Activated CD4-positive, alpha-beta T cell treated with anti-CD3 and anti-CD28 coated beads for 48 hours (primary cell): ENCODE data around the gene PGAP2.
"Not testable (repeated sequence)": the region's sequence is repeated elsewhere in the genome, so short reads cannot be mapped to it uniquely, and the experiment has no call there.

Experiments
- DNase-seq: peaks from one replicate; pipeline ENCODE4 v3.0.0-alpha.2; 2020

Gene PGAP2

DNA sequence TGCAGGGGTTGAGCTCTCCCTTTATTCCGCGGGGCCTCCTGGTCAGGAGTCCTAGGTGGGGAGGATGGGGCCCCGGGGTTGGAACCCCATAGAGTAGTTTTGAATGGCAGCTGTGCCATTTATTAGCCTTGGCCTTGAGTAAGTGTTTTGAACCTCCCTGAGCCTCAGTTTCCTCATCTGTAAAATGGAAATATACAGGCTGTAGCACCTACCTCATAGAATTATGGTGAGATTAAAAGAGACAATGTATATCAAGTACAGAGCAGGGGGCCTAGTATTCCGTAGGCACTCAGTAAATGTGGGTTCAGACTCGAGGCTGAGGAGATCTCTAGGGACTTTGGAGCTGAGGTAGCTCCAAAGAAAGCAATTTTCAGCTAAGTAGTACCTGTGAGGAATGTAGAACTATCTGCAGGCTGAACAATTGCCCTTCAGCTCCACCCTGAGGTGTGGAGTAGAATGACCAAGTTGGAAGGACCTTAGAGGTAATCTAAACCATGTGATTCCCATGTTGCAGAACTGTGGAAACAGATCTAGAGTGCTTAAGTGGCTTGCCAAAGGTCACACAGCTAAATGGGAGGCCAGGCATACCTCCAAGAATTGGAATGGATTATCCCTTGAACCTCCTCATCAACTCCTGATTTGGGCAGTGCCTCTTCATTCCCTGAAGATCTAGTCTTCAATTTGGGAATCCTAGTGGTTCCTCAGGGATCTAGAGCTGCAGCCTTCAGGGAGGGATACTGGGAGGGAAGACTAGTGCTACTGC is 682 bp downstream of the PGAP2 start:
- peak; percentile 59 for DNase-seq

DNA sequence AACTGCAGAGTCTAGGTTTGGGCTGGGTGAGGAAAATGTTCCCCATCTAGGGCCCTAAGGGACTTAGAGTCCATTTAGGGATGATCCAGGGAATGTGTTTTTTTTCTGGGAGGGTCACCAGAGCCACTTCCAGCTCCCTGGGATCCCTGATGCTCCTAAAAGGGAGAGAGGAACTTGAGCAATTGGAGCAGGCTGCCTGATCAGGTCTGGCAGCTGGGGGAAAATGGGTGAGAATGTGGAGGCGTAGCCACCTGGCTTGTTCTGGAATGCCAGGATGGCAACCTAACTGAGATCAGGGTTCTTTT is 1.2 kb downstream of the PGAP2 start:
- no peak for DNase-seq

DNA sequence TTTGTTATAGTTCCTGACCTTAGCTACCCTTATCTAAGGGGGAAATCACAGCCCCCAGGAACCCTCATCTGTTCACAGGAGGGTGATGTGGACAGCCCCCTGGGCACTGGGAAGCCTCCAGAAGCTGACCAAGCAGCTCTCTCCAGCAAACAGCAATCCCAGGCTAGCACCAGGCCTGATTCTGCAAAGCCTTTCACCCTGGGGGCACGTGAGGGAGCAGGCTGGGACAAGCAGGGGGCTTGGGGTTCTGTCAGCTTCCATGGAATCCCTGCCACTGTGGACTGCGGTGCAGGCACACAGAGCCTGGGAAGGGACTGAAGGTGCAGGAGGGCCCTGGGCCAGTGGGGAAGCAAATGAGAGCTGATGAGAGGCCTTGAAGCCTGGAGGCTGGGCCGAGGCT is 2.1 kb downstream of the PGAP2 start:
- DNase-seq: no peak

DNA sequence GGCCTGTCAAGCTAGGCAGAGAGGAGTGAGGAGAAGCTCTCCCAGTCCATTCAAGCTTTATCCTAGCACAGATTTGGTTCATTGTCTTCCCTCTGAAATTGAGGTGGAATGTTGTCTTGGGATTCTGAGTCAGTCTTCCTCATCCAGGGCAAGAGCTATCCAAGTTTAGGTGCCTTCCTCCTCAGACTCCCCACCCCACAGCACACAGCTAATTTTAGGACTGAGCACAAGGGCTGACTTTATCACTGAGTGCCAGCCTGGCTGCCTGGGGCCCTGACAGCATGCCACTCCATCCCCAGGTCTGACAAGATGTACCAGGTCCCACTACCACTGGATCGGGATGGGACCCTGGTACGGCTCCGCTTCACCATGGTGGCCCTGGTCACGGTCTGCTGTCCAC is 2.6 kb downstream of the PGAP2 start:
- no peak for DNase-seq

DNA sequence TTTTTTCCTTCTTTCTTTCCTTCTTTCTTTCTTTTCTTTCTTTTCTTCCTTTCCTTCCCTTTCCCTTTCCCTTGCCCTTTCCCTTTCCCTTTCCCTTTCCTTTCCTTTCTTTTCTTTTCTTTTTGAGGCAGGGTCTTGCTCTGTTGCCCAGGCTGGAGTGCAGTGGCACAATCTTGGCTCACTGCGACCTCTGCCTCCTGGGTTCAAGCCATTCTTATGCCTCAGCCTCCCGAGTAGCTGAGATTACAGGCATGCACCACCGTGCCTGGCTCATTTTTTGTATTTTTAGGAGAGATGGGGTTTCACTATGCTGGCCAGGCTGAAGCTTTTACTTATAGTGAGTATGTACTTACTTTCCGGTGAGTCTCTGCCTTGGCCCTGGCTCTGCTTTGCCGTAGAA is 6.5 kb downstream of the PGAP2 start:
- DNase-seq: not testable (repeated sequence)

DNA sequence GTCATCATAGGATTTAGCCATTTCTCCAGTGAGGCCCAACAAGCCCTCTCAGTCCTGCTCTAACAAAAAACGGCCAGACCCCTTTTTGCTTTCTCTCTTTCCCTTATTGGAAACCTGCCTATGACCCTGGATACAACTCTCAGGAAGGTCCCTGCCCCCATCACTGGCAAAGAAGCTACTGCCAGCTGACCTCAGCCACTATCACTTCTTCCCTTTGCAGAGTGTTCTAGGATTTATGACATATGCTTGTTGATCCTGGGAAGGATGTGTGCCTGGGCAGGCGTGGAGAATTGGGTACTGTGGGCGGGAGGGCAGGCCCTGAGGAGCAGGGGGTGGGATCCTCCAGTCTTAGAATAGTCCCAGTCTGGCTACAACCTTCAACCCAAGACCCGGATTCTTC is 7.5 kb downstream of the PGAP2 start:
- DNase-seq: no peak

DNA sequence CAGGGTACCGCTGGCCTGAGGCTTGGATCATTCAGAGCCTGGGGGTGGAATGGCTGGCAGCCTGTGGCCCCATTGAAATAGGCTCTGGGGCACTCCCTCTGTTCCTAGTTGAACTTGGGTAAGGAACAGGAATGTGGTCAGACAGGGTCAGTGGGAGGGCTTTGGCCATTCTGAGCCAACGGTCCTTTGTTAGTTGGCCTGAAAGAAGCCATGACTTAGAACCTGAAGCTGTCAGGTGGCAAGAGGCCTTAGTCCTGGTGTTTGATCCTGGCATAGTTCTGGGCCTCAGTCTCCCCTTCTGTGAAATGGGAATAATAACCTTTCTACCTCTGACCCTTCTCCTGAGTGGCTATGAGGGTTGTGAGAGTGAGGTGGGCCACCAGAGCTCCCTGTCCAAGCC is 8.3 kb downstream of the PGAP2 start:
- no peak for DNase-seq

DNA sequence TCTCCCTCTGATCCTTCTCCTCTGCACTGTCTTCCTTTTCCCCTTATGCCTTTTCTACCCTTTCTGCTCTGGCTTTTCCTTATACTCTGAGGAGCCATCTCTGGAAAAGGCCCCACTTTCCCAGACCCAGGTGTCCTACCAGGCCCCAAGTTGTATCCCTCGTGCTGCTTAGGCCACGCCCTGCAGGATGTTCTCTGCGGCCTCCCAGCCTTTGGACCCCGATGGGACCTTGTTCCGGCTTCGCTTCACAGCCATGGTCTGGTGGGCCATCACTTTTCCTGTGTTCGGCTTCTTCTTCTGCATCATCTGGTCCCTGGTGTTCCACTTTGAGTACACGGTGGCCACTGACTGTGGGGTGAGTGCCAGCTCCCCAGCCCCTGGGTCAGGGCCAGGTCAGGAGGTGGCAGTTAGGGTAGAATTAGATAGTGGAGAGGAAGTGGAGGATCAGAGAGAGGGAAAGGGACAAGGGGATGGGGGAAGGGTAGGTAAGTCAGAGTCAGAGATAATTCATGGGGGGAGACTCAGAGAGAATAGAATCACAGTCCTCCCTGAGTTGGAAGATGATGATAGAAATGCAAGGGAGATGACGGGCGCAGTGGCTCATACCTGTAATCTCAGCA is 8.9 kb downstream of the PGAP2 start:
- no peak for DNase-seq

DNA sequence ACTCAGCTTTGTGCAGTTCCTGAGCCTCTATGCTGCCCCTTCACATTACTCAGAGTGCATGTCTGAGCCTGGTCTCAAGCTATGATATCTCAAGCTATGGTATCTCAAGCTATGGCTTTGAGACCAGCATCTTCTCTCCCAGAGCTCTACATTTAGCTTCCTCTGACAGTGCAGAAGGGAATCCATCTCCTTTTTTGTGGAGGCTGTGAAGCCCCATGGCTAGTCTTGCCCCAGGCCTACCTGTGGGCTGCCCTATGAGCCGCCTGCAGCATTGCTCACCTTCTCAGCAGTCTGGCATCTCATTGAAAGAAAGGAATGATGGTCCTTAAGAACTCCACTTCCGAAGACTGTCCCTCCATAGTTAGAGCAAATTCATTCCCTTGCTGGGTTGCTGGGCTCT is 12.6 kb downstream of the PGAP2 start:
- DNase-seq: no peak

DNA sequence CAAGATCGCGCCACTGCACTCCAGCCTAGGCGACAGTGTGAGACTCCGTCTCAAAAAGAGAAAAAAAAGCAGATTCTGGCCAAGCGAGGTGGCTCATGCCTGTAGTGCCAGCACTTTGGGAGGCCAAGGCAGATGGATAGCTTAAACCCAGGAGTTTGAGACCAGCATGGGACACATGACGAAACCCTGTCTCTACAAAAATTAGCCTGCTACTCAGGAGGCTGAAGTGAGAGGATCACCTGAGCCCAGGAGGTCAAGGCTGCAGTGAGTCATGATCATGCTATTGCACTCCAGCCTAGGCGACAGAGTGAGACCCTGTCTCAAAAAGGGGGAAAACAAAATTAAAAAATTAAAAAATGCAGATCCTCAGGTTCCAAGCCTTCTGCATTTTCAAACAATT is 14.0 kb downstream of the PGAP2 start:
- no peak for DNase-seq

DNA sequence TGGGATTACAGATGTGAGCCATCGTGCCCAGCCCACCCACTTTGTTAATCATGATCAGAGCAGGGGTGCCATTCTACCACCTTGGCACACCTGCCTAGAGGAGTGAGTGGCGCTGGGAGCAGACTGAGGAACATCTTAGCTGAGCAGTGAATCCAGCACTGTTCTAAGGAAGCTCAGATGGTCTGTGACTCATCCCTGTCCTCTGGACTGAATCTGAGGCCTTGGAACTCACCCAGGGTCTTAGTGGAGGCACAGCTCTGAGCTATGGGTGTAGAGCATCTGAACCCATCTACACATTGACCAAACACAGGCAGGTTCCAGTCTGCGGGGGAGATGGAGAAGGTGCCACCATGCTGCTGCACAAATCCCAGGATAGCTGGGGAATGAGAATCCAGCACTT is 14.9 kb downstream of the PGAP2 start:
- DNase-seq: no peak

DNA sequence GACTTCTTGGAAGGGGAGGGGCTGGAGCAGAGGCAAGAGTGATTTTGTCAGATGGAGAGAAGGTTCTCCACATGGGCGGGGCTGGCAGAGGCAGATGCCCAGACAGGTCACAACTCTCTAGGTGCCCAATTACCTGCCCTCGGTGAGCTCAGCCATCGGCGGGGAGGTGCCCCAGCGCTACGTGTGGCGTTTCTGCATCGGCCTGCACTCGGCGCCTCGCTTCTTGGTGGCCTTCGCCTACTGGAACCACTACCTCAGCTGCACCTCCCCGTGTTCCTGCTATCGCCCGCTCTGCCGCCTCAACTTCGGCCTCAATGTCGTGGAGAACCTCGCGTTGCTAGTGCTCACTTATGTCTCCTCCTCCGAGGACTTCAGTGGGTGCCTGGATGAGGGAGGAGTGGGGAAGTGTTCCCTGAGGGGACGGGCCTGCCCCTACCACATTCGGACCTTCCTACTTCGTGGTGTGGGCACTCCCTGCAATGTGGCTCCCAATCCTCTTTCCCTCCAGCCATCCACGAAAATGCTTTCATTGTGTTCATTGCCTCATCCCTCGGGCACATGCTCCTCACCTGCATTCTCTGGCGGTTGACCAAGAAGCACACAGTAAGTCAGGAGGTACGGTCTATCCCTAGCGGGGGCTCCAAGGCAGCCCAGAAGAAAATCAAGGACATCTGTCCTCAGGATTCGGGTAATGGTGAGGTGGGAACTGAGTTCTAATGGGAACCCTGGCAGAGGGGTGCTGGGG is 15.6 kb downstream of the PGAP2 start:
- DNase-seq: no peak

DNA sequence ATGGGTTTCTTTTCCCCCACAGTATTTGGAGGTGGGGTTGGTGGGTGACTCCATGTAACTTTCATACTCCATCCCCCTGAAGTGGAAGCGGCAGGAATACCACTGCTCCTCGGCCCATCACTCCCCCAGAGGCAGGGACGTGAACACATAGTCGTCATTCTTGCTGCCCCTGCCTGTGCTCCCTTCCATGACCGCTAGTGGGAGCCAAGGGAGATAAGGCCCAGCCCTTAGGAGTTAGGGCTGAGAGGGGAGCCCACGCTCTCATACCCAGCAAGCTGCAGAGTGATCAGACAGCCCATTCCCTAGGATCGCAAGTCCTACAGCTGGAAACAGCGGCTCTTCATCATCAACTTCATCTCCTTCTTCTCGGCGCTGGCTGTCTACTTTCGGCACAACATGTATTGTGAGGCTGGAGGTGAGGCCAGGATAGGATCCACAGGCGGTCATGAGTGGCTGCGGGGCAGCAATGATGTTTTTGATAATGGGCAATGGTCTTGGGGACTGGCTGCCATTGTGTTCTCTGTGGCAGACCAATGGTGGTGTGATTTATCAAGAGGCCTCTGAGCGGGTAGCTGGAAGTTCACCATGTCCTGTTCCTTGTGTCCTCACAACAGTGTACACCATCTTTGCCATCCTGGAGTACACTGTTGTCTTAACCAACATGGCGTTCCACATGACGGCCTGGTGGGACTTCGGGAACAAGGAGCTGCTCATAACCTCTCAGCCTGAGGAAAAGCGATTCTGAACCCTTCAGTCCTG is 16.5 kb downstream of the PGAP2 start:
- DNase-seq: peak; percentile 89

DNA sequence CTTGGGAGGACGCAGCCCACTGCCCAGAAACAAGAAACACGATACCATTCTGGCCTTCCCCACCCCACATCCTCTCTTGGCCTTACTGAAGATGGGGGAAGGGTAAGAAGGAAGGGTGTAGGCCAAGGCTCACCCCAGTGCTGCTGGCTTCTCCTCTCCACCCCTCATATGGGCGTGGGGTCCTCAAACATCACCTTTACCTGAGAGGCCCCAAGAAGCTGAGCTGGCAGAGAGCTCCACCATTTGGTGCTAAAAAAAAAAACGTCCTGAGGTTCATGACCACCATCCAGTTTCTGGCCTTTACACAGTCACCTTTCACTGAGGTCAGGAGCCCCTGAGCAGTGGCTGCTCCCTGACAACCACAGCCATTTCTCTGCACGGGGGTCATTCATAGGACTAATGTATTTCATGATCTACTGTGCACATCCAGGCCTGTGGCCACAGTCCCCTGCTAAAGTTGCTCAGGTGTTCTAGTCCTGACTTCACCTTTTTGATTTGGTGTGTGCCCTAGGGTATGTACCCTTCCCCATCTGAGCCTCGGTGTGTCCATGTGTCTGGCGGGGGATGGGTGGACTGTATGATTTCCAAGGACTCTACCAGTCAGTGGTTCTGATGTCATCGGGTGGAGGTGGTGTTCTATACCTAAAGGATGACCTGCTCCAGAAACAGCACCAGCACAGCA is 17.3 kb downstream of the PGAP2 start:
- DNase-seq: no peak

DNA sequence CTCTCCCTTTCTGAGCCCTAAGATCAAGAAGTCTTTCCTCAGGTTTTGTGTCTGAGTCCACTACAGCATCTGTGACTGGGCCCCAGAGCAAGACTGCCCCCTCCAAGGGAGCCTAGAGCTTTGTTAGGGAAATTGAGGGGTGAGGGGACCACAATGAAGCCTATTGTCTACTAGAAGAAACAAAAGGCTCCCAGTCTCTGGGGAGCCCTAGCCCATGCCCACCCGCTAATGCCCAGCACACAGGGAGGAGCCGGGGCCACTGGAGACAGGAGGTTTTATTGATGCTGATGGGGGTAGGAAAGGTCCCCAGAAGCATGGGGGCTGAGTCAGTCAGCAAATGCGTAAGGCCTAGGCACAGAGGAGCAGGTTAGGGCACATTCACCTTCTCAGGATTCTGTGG is 18.4 kb downstream of the PGAP2 start:
- no peak for DNase-seq

DNA sequence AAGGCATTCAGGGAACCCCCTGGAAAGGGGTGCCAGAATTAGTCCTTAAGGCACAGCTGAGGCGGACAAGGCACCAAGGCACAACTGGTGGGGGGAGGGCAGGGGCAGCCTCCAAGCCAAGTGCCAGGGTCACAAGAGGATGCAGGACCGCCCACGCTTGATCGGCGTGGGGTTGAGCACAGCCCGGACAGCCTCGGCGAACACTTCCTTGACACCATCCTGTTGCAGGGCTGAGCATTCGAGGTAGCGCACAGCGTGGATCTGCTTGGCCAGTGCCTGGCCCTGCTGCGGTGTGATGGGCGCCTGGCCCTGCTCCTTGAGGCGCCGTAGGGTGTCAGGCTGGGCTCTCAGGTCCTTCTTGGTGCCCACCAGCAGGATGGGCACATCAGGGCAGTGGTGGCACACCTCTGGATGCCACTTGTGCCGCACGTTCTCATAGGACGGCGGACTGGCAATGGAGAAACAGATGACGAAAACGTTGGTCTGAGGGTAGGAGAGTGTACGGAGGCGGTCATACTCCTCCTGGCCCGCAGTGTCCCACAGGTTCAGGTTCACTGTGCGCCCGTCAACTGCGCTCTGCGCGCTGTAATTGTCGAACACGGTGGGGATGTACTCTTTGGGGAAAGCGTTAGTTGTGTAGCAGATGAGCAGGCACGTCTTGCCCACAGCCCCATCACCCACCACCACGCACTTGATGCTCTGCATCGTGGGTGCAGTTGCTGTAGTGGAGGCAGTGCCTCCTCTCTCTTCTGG is 19.2 kb downstream of the PGAP2 start:
- no peak for DNase-seq

DNA sequence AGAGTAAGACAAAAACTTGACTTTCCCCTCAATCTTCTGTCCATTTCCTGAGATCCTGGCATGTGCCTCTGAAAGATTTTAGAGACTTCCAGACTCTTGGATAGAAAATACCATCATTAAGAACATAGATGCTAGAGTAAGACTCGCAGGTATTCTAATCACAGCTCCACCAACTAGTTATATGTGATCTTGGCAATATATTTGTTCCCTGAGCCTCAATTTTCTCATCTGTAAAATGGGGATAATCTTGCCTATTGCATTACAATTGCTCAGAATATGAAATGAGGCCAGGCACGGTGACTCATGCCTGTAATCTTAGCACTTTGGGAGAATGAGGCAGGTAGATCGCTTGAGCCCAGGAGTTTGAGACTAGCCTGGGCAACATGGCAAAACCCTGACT is 21.7 kb downstream of the PGAP2 start:
- no peak for DNase-seq

DNA sequence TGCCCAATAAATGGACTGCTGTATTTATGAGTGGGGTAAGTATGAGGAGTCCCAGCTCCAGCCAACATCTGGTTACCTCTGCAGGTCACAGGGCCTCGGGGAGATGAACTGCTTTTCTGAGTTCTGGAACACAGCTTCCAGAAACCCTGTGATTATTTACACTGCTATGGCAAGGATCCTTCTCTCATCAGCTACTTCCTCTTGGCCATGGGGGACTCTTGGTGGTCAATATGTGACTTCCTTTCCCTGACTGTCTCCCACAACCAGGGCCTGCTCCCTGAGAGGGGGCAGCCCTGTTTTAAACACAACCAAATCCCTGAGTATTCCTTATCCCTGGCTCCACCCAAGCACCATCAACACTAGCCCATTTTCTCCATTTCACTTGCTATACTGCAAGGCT is 22.4 kb downstream of the PGAP2 start:
- no peak for DNase-seq

DNA sequence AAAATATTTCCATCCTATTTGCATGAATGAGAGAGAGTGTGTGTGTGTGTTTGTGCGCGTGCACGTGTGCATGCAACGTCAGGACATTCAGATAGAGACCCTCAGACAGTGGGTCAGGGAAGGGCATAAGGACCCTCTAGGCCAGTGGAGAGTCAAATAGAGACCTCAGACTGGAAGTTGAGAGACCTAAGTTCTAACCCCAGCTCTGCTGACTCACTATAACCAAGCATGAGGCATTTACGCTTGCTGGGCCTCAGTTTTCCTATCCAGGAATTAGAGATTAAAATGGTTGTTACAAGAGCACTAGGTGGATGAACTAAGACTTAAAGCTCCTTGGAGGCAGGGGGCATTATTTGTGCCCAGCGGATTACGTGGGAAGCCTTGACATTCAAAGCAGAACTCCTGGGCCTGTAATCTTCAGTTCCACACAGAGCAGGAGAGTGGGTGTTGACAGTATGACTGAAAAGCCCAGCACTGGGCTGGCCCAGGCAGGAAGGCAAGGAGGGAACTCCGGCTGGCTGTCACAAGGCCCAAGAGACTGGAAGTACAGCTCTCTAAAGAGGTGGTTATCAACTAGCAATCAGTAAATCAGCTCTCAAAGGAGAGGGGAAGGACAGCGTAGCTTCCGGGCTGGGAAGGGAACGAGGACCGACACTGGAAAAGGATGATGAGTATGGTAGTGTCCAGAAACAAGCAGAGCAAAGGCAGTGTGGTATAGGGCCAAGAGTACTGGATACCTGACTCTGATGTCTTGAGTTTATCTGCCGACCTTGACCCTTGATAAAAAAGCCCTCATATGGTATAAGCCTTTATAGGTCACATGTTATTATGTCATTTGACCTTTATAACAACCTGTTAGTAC is 23.2 kb downstream of the PGAP2 start:
- peak; percentile 34 for DNase-seq

DNA sequence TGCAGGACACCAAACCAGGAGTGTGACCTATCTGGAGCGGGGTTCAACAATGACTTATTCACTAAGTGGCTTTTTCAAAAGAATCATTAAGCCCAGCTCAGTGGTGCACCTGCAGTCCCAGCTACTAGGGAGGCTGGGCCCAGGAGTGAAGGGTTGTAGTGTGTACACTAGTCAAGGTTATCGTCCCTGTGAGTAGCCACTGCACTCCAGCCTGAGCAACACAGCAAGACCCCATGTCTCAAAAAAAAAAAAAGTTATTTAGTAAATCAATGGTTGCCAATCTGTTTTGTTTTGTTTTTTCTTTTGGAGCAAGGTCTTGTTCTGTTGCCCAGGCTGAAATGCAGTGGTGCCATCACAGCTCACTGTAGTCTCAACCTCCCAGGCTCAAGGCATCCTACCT is 24.5 kb downstream of the PGAP2 start:
- DNase-seq: no peak

DNA sequence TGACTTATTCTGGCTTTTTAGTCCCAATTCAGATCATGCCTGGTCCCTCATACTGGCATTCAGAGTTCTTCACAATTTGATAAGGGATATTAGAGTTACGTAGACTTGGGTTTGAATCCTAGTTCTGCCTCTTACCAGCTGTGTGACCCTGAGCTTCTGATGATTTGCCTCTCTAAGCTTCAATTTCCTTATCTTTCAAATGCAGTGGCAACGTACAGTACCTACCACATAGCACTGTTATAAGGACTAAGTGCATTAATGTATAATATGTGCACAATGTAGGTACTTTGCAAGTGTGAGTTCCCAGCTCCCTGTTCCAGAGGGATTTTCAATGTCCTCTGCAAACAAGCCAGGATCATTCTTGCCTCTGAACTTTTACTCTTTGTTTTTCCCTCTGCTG is 25.1 kb downstream of the PGAP2 start:
- no peak for DNase-seq

DNA sequence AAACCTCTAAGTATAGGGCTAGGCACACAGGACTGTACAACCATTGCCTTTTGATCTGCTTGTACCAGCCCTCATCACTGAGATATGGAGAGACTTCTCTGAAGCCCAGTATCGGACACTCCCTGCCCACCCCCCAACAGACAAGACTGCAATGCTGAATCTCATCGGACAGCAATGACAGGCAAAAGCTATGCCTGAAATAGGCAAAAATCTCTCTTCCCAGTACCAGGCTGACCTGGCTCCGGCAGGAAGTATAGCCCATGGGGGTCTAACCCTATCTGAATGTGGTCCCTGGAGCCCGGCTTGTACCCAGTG is 25.9 kb downstream of the PGAP2 start:
- DNase-seq: no peak
